Measurements from ENCODE around the gene ATG101.

ATG101 gene

DNA sequence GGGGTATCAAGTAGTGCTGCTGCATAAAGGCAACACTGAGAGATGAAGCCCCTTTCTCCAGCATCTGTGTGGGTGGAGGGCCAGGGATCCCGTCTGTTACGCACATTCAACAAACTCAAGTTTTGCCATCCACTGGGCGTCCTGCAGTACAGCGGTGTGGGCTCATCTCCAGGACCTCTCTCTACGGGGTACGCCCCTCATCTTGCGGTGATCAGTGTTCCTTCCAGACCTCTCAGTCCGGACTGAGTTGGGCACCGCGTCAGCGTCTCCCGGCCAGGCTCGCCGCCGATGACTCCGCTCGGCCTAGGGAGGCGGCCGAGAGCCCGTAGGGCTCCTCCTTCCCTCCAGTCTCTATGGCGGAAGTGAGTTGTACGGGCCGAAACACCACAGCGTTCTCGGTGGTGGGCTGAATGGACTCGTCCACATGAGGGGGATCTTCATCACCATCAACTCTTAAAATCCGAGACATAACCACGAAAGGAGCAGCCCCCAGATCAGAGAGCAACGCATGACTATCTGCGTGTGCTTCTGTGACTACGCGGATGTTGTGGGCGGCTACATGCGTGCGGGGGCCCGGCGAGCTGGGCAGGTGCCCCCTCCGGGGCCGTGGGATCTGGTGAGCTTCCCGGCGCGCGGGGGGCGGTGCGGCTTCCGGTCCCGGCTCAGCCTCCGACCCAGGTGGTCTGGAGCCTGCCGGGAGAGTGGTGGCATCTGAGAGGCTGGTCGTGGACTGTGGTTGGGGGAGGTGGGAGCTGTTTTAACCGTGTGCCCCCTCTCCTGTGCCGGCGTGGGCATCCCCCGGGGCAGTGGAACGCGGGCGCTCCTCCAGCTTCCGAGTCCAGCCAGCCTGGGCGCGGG lies at the start of gene ATG101:
Gene ATG101 (plus strand): TSS at position 652 of the 858 bp plus-strand sequence. CDS start 3,673 bp downstream, outside the sequence.
- DNase-seq (ENCODE audit: low read depth, low spot score): peak; percentile 90
- Histone ChIP-seq H3K9me3 (ENCODE audit: low read depth, low read length) (no peaks in the 10 kb centered on the region), H3K4me3 (peak within 1 kb of the TSS; percentile 95), H3K36me3 (ENCODE audit: insufficient read depth, low read length) (peaks cover 20% of the 10 kb centered on the region; the same call in 1 of the 2 replicates), H3K27ac (peak within 1 kb of the TSS; percentile 97), H3K9ac (ENCODE audit: insufficient read length) (peak within 1 kb of the TSS; percentile 98)
- no peak for TF ChIP-seq FOXP2 (optimal IDR thresholded peaks at IDR 0.05; ENCODE audit: control extremely low read depth, extremely low read length, insufficient read depth)
- TF ChIP-seq EZH2 (IDR thresholded peaks at IDR 0.05): no peak
- peak; percentile 84 for TF ChIP-seq POLR2AphosphoS5 (IDR thresholded peaks at IDR 0.05; ENCODE audit: borderline replicate concordance, low read depth, low read length)

GRCh38 chr12:52020539-52021336 lies 49.0 kb upstream of the ATG101 start:
- no peaks in the 10 kb centered on the region for H3K9me3 ChIP-seq (ENCODE audit: low read depth, low read length)
- no peak overlapping the region for H3K4me3 ChIP-seq
- H3K36me3 ChIP-seq (ENCODE audit: insufficient read depth, low read length): no peaks in the 10 kb centered on the region
- TF ChIP-seq POLR2AphosphoS5 (IDR thresholded peaks at IDR 0.05; ENCODE audit: borderline replicate concordance, low read depth, low read length) (no peak), FOXP2 (optimal IDR thresholded peaks at IDR 0.05; ENCODE audit: control extremely low read depth, extremely low read length, insufficient read depth) (no peak), EZH2 (IDR thresholded peaks at IDR 0.05) (no peak)
- DNase-seq (ENCODE audit: low read depth, low spot score): no peak
- no peak overlapping the region for H3K27ac ChIP-seq
- H3K9ac ChIP-seq (ENCODE audit: insufficient read length): no peak overlapping the region

DNA sequence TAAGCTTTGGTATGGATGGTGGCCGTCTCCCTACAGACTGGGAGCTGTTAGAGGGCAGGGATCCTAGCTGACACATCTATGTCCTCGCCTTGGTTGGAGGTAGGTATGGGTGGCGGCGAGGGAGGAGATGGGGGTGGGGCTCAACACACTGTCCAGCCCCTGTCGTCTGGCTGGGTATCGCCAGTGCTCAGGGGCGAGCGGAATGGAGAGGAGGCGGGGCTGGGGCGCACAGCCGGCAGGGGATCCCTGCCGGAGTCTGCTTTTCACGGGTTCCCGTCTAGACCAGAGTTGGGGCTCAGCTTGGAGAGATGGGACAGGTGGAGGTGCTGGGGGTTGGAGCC lies 47.0 kb upstream of the ATG101 start:
- H3K4me3 ChIP-seq: peak overlapping the region; percentile 84
- no peak overlapping the region for H3K9ac ChIP-seq (ENCODE audit: insufficient read length)
- TF ChIP-seq POLR2AphosphoS5 (IDR thresholded peaks at IDR 0.05; ENCODE audit: borderline replicate concordance, low read depth, low read length) (no peak), EZH2 (IDR thresholded peaks at IDR 0.05) (no peak), FOXP2 (optimal IDR thresholded peaks at IDR 0.05; ENCODE audit: control extremely low read depth, extremely low read length, insufficient read depth) (no peak)
- H3K27ac ChIP-seq: no peak overlapping the region
- no peaks in the 10 kb centered on the region for H3K9me3 ChIP-seq (ENCODE audit: low read depth, low read length)
- no peak for DNase-seq (ENCODE audit: low read depth, low spot score)
- no peaks in the 10 kb centered on the region for H3K36me3 ChIP-seq (ENCODE audit: insufficient read depth, low read length)

- no peak for DNase-seq (ENCODE audit: low read depth, low spot score)
- Histone ChIP-seq H3K9ac (ENCODE audit: insufficient read length) (peak overlapping the region; percentile 46), H3K36me3 (ENCODE audit: insufficient read depth, low read length) (no peaks in the 10 kb centered on the region), H3K27ac (0 out of 2 replicates have a peak overlapping the region, but pooled peaks have one; percentile 28), H3K4me3 (peak overlapping the region; percentile 84), H3K9me3 (ENCODE audit: low read depth, low read length) (no peaks in the 10 kb centered on the region)
- TF ChIP-seq POLR2AphosphoS5 (IDR thresholded peaks at IDR 0.05; ENCODE audit: borderline replicate concordance, low read depth, low read length) (peak; percentile 56; the same call in 1 of the 2 replicates), EZH2 (IDR thresholded peaks at IDR 0.05) (no peak), FOXP2 (optimal IDR thresholded peaks at IDR 0.05; ENCODE audit: control extremely low read depth, extremely low read length, insufficient read depth) (no peak)
These were observed 46.4 kb upstream of the ATG101 start for GRCh38 chr12:52023182-52023975.

- peak overlapping the region; percentile 84 for H3K4me3 ChIP-seq
- TF ChIP-seq POLR2AphosphoS5 (IDR thresholded peaks at IDR 0.05; ENCODE audit: borderline replicate concordance, low read depth, low read length): no peak
- TF ChIP-seq EZH2 (IDR thresholded peaks at IDR 0.05): no peak
- no peak for TF ChIP-seq FOXP2 (optimal IDR thresholded peaks at IDR 0.05; ENCODE audit: control extremely low read depth, extremely low read length, insufficient read depth)
- H3K27ac ChIP-seq: peak overlapping the region; percentile 28; the same call in 1 of the 2 replicates
- H3K36me3 ChIP-seq (ENCODE audit: insufficient read depth, low read length): no peaks in the 10 kb centered on the region
- H3K9ac ChIP-seq (ENCODE audit: insufficient read length): peak overlapping the region; percentile 46
- no peaks in the 10 kb centered on the region for H3K9me3 ChIP-seq (ENCODE audit: low read depth, low read length)
- no peak for DNase-seq (ENCODE audit: low read depth, low spot score)
These were observed 45.6 kb upstream of the ATG101 start for GRCh38 chr12:52023976-52024688.

DNA sequence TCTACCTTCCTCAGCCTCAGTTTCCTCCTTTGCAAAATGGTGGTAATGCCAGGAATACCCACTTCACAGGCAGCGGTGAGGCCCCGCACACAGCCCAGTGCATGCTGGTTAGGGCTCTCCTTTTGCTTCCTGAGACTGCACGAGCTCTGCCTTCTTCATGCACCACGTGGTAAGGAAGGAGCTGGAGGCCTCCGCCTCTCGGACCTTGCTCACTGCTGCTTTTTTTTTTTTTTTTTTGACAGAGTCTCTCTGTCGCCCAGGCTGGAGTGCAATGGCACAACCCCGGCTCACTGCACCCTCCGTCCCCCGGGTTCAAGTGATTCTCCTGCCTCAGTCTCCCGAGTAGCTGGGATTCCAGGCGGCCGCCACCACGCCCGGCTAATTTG lies 44.9 kb upstream of the ATG101 start:
- Histone ChIP-seq H3K36me3 (ENCODE audit: insufficient read depth, low read length) (no peaks in the 10 kb centered on the region), H3K4me3 (no peak overlapping the region), H3K9me3 (ENCODE audit: low read depth, low read length) (no peaks in the 10 kb centered on the region), H3K27ac (peak overlapping the region; percentile 79; the same call in 1 of the 2 replicates), H3K9ac (ENCODE audit: insufficient read length) (no peak overlapping the region)
- DNase-seq (ENCODE audit: low read depth, low spot score): no peak
- no peak for TF ChIP-seq POLR2AphosphoS5 (IDR thresholded peaks at IDR 0.05; ENCODE audit: borderline replicate concordance, low read depth, low read length)
- TF ChIP-seq FOXP2 (optimal IDR thresholded peaks at IDR 0.05; ENCODE audit: control extremely low read depth, extremely low read length, insufficient read depth): no peak
- TF ChIP-seq EZH2 (IDR thresholded peaks at IDR 0.05): no peak

DNA sequence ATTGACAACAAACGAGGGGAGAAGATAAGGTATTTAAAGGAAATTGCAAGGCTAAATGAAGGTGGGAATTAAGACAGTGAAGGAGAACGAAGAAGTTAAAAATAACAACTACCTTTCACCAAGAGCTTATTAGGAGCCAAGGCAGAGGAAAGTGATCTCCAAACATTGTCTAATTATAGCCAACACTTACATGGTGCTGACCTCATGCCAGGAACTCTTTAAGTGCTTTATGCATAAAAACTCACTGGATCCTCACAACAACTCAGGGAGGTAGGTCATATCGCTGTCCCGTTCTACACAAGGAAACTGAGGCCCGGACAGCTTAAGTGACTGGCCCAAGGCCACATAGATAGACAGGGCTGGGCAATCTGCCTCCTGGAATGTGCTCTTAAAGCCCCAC lies 43.5 kb upstream of the ATG101 start:
- no peak for DNase-seq (ENCODE audit: low read depth, low spot score)
- Histone ChIP-seq H3K27ac (peak overlapping the region; percentile 68; the same call in 1 of the 2 replicates), H3K9me3 (ENCODE audit: low read depth, low read length) (no peaks in the 10 kb centered on the region), H3K36me3 (ENCODE audit: insufficient read depth, low read length) (no peaks in the 10 kb centered on the region), H3K4me3 (peak overlapping the region; percentile 80), H3K9ac (ENCODE audit: insufficient read length) (peak overlapping the region; percentile 48)
- TF ChIP-seq POLR2AphosphoS5 (IDR thresholded peaks at IDR 0.05; ENCODE audit: borderline replicate concordance, low read depth, low read length) (no peak), EZH2 (IDR thresholded peaks at IDR 0.05) (no peak), FOXP2 (optimal IDR thresholded peaks at IDR 0.05; ENCODE audit: control extremely low read depth, extremely low read length, insufficient read depth) (no peak)
